ENCODE measurements around the gene A1CF.
"Not testable (repeated sequence)": the region's sequence is repeated elsewhere in the genome, so short reads cannot be mapped to it uniquely, and the experiment has no call there.

A1CF gene

GRCh38 chr10:50787962-50788361 is 97.5 kb downstream of the A1CF start:
- not testable (repeated sequence) for DNase-seq

GRCh38 chr10:50782017-50782416 is 103.4 kb downstream of the A1CF start:
- not testable (repeated sequence) for DNase-seq

- not testable (repeated sequence) for DNase-seq
Observed at GRCh38 chr10:50780036-50780435, 105.4 kb downstream of the A1CF start.

- DNase-seq: not testable (repeated sequence)
Observed at GRCh38 chr10:50774868-50775267, 110.6 kb downstream of the A1CF start.

- DNase-seq: not testable (repeated sequence)
Observed at GRCh38 chr10:50772042-50772441, 113.4 kb downstream of the A1CF start.

GRCh38 chr10:50766774-50767513 is 118.5 kb downstream of the A1CF start:
- not testable (repeated sequence) for DNase-seq
